Osteocyte (in vitro differentiated cells): ENCODE data around the gene SMAD5. TPM values are rescaled to one million over a fixed set of nuclear protein-coding genes. Genes with fewer than 3 reads are reported as not detected.

Source experiments
- DNase-seq: peaks from one replicate; pipeline ENCODE4 v3.0.0; 2021; ENCODE audit warnings: mixed read lengths; ENCODE audit not compliant: unreplicated experiment; ENCODE audit errors: extremely low spot score
- H3K27ac Mint-ChIP-seq: one replicate; pipeline ENCODE4 v1.8.0; 2021; ENCODE audit warnings: mild to moderate bottlenecking, mixed read lengths; ENCODE audit not compliant: unreplicated experiment
- H3K27me3 Mint-ChIP-seq: one replicate; pipeline ENCODE4 v1.8.0; 2021; ENCODE audit warnings: mixed read lengths; ENCODE audit not compliant: unreplicated experiment
- H3K36me3 Mint-ChIP-seq: one replicate; pipeline ENCODE4 v1.8.0; 2021; ENCODE audit warnings: mixed read lengths; ENCODE audit not compliant: unreplicated experiment
- H3K4me1 Mint-ChIP-seq: one replicate; pipeline ENCODE4 v1.8.0; 2021; ENCODE audit warnings: mixed read lengths; ENCODE audit not compliant: unreplicated experiment
- H3K4me3 Mint-ChIP-seq: one replicate; pipeline ENCODE4 v1.8.0; 2021; ENCODE audit warnings: mild to moderate bottlenecking, moderate library complexity, mixed read lengths; ENCODE audit not compliant: unreplicated experiment
- H3K9me3 Mint-ChIP-seq: one replicate; pipeline ENCODE4 v1.8.0; 2021; ENCODE audit warnings: mixed read lengths; ENCODE audit not compliant: unreplicated experiment
- CTCF ChIP-seq: fragments of 200-600 bp; sonication (generic); IDR thresholded peaks from 2 replicates; pipeline ENCODE4 v1.5.0; 2021; ENCODE audit warnings: antibody characterized with exemption, mild to moderate bottlenecking, moderate library complexity
- total RNA-seq: library from RNA; stranded (reverse); gene quantifications from 2 replicates; pipeline ENCODE4 v1.2.1, GENCODE V29; 2021

The SMAD5 gene
- total RNA-seq, 1 donor from 2014 or later, result 62.7 TPM

DNA sequence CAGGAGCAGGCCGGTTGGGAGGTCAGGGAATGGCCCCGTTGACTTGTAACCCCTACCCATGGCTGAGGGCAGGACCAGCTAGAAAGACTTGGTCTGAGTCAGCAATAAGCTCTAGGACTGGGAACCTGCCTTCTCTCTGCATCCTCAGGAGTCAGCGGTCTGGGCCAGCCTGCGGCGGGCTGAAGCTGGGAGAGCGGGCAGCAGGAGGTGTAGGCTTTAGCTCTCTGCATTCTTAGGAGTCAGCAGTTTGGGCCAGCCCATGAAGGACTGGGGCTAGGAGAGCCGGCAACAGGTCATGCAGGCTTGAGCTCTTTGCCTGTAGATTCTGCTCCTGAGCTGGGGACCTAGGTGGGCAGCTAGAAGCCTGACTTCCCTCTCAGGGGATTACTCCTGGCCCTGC is 66.8 kb downstream of the SMAD5 start:
- Mint-ChIP-seq H3K4me3 (no peak overlapping the region), H3K27ac (no peak overlapping the region), H3K27me3 (peaks cover 22% of the 10 kb centered on the region), H3K4me1 (peaks cover 3% of the 10 kb centered on the region), H3K9me3 (no peaks in the 10 kb centered on the region), H3K36me3 (no peaks in the 10 kb centered on the region)
- DNase-seq, result peak; percentile 62
- TF ChIP-seq CTCF, result no peak

- Mint-ChIP-seq H3K27me3 (peaks cover 21% of the 10 kb centered on the region), H3K9me3 (no peaks in the 10 kb centered on the region), H3K27ac (no peak overlapping the region), H3K4me3 (no peak overlapping the region), H3K36me3 (no peaks in the 10 kb centered on the region), H3K4me1 (peaks cover 3% of the 10 kb centered on the region)
- DNase-seq, result peak; percentile 48
- TF ChIP-seq CTCF, result no peak
Observed at GRCh38 chr5:136200130-136200529, 67.5 kb downstream of the SMAD5 start.

DNA sequence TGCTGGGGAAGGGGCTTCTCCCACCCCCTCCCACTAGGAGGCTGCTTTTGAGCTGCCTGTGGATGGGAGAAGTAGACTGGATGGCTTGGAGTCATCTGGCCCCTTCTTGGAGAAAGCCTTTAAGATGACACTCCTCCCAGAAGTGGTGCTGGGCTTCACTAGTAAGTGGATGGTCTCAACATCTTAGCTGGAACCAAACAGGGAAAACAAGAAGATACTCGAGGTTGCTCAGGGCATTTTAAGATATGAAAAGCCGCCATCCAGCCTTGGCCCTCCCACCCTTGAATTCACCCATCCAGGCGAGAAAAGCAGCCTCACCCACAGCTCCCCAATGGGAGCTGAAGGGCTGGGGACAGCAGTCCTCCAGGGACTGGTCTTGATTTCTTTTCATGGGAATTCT is 68.1 kb downstream of the SMAD5 start:
- H3K36me3 Mint-ChIP-seq, result no peaks in the 10 kb centered on the region
- DNase-seq, result peak; percentile 46
- peaks cover 20% of the 10 kb centered on the region for H3K27me3 Mint-ChIP-seq
- no peak for TF ChIP-seq CTCF
- H3K27ac Mint-ChIP-seq, result no peak overlapping the region
- peaks cover 4% of the 10 kb centered on the region for H3K9me3 Mint-ChIP-seq
- no peak overlapping the region for H3K4me3 Mint-ChIP-seq
- peaks cover 3% of the 10 kb centered on the region for H3K4me1 Mint-ChIP-seq

DNA sequence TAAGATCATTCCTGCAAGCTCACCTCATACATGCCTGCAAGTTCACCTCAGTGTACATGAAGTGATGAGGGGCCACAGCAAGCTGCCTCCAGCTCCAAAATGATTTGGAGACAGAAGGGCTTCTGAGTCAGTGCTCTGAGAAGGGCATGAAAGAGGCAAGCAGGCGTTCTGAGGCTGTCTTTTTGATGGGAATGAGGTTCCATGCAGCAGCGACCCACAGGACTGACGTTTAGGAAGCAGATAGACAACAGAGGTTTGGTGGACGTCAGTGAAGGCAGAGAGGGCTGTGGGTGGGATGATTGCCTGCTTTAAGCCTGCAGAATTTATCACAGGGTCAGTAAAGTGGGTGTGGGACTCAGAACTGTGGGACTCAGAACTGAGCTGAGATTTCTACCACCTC is 69.2 kb downstream of the SMAD5 start:
- peak; percentile 69 for DNase-seq
- peaks cover 3% of the 10 kb centered on the region for H3K4me1 Mint-ChIP-seq
- H3K4me3 Mint-ChIP-seq, result no peak overlapping the region
- H3K27me3 Mint-ChIP-seq, result peaks cover 20% of the 10 kb centered on the region
- peaks cover 4% of the 10 kb centered on the region for H3K9me3 Mint-ChIP-seq
- no peaks in the 10 kb centered on the region for H3K36me3 Mint-ChIP-seq
- H3K27ac Mint-ChIP-seq, result no peak overlapping the region
- TF ChIP-seq CTCF, result no peak

DNA sequence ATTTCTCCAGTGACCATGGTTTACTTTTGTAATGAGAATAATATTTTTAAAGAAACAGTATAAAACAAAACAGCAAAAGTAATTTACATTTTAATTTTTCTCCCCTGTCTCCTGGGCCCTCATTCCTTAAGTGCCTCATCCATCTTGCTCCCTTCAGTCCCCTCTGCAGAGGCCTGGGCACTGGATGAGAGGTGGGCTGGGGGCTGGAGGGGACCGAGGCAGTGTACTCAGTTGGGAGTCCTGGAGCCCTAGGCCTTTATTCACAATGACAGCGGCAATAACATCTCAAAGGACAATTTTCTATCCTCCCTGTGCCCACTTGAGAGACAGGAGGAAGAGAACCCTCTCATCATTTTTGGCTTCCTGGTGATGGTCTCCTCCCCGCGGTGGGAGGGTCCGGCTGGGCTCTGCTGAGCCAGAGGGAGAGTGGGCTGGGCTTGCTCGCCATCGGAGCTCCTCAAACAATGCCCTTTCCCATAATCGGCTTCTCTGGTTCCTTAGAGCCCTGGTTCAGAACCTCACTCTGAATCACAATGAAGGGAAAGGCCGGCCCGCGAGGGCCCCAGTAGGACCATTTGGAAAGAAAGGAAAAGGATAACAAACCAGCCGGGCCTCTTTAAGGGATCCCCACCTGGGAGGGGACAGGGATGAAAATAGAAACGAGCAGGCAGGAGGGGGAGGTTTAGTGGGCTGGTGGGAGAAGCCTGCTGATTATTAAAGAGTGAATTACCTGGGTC is 70.0 kb downstream of the SMAD5 start:
- peaks cover 3% of the 10 kb centered on the region for H3K4me1 Mint-ChIP-seq
- H3K9me3 Mint-ChIP-seq, result peaks cover 4% of the 10 kb centered on the region
- TF ChIP-seq CTCF, result no peak
- peak; percentile 76 for DNase-seq
- H3K27me3 Mint-ChIP-seq, result peaks cover 20% of the 10 kb centered on the region
- H3K4me3 Mint-ChIP-seq, result peak overlapping the region; percentile 46
- no peaks in the 10 kb centered on the region for H3K36me3 Mint-ChIP-seq
- H3K27ac Mint-ChIP-seq, result no peak overlapping the region
